HG02571 (cell line): Measurements from ENCODE around the gene PTPRE.

Source experiments
- ATAC-seq: cut with Tn5 transposase; IDR thresholded peaks from one replicate; pipeline ENCODE4 v1.9.1; 2021; ENCODE audit warnings: mild to moderate bottlenecking, moderate library complexity; ENCODE audit not compliant: unreplicated experiment

Gene PTPRE

DNA sequence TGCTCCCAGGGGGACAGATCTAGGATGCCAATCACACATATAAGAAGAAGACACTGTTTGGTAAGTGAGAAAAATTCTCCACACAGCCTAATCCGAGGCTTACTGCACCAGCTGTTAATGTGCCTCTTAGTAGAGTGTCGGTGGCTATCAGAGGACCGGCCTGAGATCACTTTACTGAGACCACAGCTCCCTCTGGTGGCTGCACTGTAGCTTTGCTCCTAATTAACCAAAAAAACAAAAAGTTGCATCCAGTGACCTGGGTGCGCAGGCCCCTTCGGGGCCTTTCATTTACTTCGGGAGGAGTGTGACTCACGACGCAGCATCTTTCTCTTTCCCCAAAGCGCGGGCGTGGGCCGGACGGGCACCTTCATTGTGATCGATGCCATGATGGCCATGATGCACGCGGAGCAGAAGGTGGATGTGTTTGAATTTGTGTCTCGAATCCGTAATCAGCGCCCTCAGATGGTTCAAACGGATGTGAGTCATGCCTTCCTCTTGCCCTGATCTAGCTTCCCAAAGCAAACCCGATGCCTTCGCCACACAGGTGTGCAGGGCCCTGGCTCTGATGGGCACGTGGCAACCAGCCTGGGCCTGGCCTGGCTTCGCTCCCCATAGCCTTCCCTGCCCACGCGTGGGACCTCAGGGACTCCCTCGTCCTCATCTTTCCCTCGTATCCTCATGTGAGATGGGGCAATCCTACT lies 162.6 kb downstream of the PTPRE start:
- peak; percentile 38 for ATAC-seq

DNA sequence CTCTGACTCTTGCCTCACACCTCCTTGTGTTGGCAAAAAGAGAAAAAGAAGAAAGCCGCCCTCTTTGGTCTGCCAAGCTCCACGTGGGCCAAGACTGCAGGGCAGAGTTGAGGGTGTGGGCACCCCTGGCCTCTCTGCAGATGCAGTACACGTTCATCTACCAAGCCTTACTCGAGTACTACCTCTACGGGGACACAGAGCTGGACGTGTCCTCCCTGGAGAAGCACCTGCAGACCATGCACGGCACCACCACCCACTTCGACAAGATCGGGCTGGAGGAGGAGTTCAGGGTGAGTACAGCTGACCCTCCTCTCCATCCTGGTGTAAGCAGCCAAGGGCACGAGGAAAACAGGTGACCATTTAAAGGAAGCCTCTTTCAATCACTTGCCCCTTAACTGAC lies 163.3 kb downstream of the PTPRE start:
- no peak for ATAC-seq

DNA sequence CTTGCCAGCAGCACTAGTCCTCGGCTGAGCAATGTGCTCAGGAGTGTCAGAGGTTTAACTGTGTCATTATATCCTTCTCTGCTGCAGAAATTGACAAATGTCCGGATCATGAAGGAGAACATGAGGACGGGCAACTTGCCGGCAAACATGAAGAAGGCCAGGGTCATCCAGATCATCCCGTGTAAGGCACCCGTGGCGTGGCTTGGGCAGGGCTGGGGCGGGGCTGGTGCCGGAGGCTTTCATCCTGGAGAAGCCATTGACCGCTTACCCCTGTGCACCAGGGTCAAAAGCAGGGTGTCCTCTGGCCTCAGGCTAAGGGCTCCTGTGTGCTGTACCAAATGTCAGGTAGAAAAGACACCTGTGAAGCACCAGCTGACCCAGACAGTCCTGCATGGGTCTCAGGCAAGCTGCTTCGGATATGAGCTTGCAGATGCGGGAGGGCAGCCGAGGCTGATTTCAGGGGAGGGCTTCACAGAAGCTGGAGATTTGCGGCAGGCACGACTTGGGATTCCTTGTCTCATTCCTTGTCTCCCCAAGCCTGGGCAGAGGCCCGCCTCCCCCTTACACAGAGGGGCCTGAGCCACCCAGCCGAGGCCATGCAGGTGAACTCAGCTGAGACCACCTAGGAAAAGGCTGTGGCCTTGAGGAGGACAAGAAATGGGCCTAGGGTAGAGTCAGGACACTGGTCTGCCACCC lies 164.0 kb downstream of the PTPRE start:
- ATAC-seq = no peak

DNA sequence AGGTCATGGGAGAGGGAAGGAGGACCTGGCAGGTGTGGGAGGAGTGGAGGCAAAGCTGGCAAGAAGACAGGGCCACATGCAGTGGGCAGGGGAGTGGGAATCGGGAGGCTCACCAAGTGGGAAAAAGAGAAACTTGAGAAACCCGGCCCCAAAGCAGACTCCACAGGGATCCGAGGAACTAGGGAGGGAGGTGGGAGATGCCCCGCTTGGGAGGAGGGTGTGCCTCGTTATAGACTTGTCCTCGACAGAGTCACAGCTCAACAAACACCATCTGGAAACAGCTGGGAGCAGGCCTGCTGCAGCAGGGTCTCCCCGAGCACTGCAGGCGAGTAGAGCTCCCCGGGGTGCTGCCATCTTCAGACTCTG lies 164.5 kb downstream of the PTPRE start:
- no peak for ATAC-seq

DNA sequence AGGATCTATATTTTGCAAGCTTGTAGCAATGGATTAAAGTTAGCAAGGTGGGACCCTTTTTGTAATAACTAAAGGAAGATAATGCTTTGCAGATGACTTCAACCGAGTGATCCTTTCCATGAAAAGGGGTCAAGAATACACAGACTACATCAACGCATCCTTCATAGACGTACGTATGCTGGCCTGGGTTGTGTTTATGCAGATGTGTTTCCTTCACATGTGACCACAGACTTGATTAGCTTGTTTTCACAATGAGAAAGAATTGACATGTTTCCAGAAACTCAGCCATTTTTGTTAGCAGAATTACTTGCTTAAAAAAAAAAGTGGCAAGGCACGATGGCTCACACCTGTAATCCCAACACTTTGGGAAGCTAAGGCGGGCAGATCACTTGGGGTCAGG lies 165.1 kb downstream of the PTPRE start:
- ATAC-seq = no peak

DNA sequence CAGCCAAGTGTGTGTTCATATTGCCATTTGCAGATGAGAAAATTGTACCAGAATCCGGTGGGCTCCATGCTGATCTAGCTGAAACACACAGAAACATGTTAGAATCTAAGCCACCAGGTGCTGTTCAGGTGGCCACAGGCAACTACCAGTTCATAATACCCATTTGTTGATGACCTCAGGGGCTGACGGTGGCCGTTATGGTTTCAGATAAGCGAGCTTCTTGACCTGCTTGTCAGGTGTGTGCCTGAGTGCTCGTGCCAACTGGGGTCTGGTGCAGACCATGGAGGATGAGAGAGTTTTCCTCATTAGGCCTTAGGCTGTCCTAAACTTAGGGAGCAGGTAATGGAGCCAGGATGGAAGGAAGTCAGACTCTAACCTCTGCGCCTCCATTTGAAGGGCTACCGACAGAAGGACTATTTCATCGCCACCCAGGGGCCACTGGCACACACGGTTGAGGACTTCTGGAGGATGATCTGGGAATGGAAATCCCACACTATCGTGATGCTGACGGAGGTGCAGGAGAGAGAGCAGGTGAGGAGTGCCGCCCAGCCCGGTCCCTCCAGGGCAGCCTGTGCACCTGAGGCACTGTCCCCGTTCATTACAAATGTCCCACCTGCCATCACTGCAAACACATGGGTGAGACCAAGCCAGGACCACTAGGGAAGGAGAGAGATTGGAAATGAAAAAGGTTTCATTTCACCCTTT lies 166.2 kb downstream of the PTPRE start:
- no peak for ATAC-seq

DNA sequence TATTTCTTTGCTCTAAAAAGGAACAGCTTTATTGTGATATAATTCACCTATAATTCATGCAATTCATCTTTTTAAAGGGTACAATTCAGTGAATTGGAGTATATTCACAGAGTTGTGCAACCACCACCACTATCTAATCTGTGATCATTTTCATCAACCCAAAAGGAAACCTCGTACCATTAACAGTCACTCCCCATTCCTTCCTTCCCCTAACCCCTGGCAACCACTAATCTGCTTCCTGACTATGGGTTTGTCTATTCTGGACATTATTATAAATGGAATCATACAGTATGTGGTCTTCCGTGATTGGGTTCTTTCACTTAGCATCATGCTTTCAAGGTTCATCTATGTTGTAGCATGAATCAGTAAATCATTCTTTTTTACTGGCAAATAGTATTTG lies 167.0 kb downstream of the PTPRE start:
- no peak for ATAC-seq

DNA sequence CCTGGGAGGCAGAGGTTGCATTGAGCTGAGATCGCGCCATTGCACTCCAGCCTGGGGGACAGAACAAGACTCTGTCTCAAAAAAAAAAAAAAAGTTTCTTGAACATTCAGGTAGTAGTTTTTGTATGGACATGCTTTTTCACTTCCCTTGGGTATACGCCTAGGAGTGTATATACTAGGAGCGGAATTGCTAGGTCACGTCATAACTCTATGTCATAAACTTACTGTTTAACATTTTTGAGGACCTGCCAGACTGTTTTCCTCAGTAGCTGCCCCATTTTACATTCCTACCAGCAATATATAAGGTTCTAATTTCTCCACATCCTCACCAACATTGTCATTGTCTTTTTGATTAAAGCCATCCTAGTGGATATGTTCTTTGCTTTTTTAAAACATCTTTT lies 167.7 kb downstream of the PTPRE start:
- ATAC-seq = no peak

DNA sequence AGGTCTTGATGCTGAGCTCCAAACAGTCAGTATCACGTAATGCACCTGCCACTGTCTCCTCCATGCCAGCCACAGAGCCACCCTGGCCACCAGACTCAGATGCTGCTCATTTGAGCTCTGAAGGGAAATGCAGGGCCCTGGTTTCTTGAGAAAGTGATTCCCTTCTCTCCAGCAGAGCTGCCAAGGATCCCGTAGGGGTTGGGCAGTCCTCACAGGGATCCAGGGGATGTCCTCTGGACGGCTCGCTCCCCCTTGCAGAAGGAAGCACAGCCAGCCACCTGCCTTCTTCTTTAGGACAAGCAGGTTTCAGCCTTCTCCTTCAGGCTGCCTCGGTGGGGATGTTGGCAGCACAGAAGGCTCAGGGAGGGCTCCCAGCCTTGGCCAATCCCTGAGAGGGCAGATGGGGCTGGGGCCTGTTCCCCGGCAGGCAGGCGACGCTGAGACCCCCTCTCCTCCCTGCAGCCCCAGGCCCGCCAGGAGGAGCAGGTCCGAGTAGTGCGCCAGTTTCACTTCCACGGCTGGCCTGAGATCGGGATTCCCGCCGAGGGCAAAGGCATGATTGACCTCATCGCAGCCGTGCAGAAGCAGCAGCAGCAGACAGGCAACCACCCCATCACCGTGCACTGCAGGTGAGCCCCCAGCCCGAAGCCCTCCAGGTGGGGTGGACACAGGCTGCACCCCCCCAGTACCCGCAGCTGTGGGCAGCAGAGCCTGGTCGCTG lies 170.4 kb downstream of the PTPRE start:
- no peak for ATAC-seq

DNA sequence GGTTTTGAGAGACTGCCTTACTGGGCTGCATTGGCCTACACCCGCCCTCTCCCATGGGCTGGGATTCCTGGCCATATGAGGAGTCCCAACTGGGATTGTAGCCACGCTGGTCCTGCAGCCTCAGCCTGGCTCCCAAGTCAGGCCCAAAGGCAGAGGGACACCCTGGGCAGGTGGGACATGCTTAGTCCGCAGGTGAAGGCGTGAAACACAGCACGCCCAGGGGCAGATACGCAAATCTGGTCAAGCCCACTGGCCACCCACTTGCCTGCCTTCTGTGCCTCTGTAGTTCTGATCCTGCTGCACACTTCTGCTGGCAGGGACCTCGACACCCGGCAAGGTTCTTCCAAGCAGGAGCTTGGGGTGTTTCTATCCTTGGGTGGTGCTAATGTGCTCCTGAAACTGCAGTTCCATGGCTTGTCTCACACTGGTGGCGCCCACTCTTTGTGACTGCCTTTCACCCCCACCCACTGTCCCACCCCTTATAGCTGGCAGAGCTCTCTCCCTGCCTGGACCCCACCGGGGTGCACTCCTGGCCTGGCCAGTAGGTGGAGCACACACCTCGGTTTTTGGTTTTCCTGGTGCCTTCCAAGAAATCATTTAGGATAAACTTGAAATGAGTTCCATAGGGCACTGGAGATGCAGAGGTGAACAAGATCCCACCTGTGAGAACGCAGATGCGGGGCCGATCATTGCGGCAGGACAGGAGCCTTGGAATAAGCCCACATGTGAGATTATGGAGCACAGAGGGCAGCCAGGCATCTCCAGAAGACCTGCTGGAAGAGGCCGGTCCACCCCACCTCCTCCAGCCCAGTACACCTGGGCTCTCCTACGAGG lies 171.4 kb downstream of the PTPRE start:
- peak; percentile 63 for ATAC-seq

DNA sequence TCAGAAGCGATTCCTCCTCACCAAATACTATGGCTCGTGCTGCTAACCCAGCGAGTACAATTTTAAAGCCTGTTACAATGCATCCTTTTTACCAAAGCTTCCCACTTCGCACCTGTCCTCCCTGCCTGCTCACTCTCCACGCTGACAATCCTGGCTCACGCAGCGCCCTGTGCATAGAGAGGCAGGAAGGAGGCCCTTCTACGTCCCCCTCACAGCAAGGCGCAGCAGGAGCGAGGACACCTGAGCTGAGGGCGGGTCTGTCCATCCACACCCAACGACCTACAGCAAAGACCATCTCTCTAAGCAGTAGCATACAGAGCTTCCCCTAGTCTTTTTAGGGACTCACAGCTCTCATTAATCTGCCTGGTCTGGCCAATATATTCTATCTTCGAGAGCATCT lies 173.3 kb downstream of the PTPRE start:
- no peak for ATAC-seq

DNA sequence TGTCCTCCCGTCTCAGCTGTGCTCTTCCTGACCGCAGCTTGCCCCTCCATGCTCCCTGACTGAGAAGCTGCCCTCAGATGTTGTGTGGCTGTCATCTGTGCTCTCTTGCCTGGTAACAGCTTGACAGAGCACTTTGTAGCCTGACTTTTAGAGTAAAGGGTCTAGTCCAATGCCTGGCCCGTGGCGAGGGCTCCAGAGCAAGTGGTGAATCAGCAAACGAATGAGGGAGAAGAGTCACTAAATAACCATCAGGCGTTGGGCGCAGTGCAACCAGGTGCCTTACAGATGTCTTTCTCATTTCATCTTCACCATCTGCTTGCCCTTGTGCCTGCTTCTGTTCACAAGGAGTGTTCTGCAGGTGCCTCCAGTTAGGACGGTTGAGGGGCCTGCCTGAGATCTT lies 173.7 kb downstream of the PTPRE start:
- no peak for ATAC-seq

DNA sequence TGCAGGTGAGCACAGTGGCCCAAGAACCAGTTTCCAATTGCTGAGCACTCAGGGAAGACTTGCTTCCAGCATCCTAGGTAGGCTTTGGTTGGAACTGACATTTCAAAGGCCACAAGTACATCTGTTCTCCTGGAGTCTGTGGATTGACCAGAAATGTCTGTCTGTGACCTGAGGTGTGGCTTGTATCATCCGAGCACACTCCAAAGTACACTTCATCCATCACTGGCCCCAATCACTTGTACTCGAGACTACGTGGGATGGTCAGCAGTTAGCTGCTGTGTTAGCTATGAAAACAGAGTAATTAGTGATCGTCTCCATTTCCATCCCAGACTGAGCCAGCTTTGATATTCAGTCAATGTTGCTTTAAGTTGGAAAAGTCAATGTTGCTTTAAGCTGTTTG lies 174.3 kb downstream of the PTPRE start:
- ATAC-seq = no peak

DNA sequence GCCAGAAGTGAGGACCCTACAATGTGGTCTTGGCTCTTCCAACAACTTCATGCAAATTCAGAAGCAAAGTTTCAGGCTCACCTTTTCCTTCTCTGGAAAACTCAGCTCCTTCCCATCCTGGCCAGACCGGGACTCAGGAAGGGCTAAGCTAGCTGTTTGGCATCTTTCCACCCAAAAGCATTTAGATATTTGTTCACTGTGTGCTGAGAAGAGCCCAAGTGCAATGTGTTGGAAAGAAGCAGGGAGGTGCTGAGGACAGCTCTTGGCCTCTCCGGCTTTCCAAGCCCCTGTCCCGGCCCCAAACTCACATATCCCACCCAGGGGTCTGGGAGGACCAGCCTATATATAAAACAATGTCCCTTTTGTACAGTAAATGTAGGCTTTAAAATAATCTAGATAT lies 174.8 kb downstream of the PTPRE start:
- no peak for ATAC-seq

DNA sequence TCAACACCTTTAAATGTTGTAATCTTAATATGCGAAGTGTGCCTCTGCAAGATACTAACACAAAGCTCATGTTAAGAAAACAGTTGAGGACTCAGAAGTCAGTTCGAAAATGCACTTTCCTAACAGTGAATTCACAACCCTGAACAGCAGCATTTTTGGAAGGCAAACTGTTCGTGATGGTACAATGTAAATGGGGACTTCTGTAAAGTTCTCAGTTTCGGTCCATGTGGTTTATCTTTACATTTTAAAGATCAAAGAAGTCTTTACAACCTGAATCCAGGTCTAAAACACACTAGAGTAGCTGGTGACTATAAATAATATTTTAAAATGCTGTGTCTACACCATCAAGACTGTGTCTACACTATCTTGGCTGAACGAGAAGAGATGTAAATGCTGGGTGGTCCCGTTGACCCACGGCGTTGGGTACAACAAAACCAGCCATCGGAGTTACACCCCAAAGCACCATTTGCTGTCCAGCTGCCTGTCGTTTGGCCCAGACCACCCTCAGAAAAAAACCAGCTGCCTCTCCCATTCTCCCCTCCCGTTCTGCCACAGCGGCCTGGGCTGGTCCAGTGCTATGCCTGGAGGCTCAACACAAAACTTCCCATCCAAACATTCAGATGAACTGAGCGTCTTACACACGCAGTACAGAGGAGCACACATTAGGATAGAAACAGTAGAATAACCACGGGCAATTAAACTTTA lies 176.4 kb downstream of the PTPRE start:
- ATAC-seq = no peak

DNA sequence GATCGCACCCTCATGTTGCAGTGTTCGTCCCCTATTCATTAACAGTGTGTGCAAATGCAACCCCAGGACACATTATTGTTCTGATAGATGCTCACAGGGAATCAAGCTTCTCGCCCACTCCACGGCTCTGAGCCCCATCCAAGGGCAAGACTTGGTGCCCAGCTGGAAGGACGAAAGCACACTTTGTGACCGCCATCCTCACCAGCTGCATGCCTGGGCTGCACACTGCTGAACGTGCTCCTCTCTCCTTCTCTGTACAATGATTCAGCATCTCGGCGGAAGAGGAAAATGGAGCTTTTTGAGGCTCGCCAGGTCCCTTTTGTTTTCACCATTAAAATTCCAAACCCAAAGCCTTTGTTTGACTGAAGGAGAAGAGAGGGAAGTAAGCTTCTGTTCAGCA lies 177.5 kb downstream of the PTPRE start:
- ATAC-seq = no peak

DNA sequence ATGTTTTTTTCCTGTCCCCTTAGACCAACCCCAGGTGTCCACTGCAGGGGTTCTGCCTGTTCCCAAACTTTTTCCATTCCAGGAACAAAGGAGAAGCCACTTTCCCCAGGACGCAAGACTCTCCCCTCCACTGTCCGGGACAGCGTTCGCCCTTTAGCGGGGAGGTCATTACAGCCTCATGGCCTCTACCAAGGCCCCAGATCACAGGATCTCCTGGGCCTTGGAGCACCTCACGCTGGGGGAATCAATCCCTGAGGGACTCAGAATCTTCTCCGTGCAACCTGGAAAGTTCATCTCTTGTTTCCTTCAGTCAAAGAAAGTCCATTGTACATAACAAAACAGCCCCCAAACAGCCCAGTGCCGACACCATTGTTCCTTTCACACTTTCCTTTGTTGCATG lies 178.1 kb downstream of the PTPRE start:
- ATAC-seq = no peak

DNA sequence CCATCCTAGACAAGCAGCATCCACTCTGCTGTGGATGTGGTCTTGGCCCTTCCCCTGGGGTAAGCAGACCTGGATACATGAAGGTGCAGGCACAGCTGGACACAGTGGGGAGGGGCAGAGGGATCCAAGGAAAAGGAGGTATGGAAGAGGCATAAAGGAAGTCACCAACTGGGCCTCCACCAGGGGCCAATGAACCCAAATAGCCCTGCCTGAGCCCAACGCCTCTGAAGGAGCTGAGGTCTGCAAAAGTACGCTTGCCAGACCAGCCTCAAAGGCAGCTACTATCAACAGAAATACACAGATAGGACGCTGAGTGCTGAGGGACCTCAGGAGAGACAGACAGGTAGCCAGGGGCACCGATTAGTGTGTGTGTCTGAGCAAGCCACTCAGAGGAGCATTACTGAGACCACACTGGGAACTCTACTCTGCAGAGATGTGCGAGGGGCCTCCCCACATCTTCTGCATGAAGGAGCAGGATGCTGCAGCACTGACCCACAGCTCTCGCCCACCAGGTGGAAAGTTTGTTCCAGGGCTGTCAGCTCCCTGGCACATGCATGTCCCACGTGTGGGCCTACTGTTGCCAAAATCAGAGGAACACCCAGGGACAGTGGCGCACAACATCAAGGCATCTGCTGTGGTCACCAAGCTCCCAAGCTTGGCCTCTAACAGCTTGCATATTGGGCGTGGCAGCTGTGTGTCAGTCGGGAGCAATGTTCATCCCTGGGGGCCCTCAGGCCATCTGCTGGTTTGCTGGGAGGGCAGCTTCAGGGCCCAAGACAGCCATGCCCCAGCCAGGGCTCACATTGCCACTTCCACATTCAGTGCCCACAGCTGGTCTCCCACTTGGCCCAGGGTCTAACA lies 179.3 kb downstream of the PTPRE start:
- no peak for ATAC-seq
